Fibroblast of the aortic adventitia (primary cell): Measurements from ENCODE around the gene NPEPPS. TPM values are rescaled to one million over a fixed set of nuclear protein-coding genes. Genes with fewer than 3 reads are reported as not detected.

Source experiments
- DNase-seq: peaks from one replicate; pipeline ENCODE4 v3.0.0-alpha.2; 2010; ENCODE audit warnings: low read depth
- H3K4me3 ChIP-seq: 2 replicates; pipeline ENCODE4 v1.5.1; 2011; ENCODE audit warnings: low read depth, mild to moderate bottlenecking, control low read depth, low read length, moderate library complexity
- total RNA-seq: library from RNA; depleted of rRNA; stranded (reverse); fragments of >200 nt; gene quantifications from 2 replicates; pipeline ENCODE4 v1.2.3, GENCODE V29; 2012; ENCODE audit warnings: low replicate concordance
- TF ChIP-seq, protein P1 (sequence below): IDR thresholded peaks from 2 replicates; pipeline ENCODE4 v1.5.1; 2011; ENCODE audit warnings: mild to moderate bottlenecking, low read length, control low read depth, inconsistent platforms; ENCODE audit not compliant: insufficient read depth

The NPEPPS gene
- total RNA-seq, 1 donor, result 106 TPM

GRCh38 chr17:47641202-47641601, 110.3 kb downstream of the NPEPPS start:
- H3K4me3 ChIP-seq, result no peak overlapping the region
- TF ChIP-seq, protein P1, sequence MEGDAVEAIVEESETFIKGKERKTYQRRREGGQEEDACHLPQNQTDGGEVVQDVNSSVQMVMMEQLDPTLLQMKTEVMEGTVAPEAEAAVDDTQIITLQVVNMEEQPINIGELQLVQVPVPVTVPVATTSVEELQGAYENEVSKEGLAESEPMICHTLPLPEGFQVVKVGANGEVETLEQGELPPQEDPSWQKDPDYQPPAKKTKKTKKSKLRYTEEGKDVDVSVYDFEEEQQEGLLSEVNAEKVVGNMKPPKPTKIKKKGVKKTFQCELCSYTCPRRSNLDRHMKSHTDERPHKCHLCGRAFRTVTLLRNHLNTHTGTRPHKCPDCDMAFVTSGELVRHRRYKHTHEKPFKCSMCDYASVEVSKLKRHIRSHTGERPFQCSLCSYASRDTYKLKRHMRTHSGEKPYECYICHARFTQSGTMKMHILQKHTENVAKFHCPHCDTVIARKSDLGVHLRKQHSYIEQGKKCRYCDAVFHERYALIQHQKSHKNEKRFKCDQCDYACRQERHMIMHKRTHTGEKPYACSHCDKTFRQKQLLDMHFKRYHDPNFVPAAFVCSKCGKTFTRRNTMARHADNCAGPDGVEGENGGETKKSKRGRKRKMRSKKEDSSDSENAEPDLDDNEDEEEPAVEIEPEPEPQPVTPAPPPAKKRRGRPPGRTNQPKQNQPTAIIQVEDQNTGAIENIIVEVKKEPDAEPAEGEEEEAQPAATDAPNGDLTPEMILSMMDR, result no peak
- no peak for DNase-seq

DNA sequence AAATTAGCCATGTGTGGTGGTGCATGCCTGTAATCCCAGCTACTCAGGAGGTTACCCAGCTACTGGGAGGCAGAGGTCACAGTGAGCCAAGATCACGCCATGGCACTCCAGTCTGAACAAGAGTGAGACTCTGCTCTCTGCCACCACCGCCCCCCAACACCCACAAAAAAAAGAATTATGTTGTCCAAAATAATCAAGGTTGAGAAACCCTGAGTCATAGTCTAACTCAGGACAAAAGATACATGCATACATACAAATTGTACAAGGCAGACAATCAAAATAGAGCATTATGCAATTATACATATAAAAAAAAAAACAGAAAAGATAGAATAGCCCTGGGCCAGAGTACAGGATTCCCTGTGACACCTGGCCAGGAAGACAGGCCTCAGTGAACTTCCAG, 112.2 kb downstream of the NPEPPS start:
- DNase-seq, result no peak
- TF ChIP-seq, protein P1, result no peak
- no peak overlapping the region for H3K4me3 ChIP-seq

DNA sequence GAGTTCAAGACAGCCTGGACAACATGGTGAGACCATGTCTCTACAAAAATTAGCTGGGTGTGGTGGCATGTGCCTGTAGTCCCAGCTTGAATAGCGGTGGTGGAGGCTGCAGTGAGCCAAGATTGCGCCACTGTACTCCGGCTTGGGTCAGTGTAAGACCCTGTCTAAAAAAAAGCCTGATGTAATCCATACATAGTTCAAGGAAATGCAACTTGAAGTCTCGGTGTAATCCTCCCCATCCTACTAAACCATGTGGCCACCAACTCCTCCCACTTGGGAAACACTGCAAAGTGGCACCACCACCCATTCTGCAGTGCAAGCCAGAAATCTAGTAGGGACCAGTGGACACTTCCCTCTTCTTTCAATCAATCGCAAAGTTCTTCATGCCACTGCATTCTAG, 113.4 kb downstream of the NPEPPS start:
- H3K4me3 ChIP-seq, result no peak overlapping the region
- no peak for DNase-seq
- TF ChIP-seq, protein P1, result no peak

DNA sequence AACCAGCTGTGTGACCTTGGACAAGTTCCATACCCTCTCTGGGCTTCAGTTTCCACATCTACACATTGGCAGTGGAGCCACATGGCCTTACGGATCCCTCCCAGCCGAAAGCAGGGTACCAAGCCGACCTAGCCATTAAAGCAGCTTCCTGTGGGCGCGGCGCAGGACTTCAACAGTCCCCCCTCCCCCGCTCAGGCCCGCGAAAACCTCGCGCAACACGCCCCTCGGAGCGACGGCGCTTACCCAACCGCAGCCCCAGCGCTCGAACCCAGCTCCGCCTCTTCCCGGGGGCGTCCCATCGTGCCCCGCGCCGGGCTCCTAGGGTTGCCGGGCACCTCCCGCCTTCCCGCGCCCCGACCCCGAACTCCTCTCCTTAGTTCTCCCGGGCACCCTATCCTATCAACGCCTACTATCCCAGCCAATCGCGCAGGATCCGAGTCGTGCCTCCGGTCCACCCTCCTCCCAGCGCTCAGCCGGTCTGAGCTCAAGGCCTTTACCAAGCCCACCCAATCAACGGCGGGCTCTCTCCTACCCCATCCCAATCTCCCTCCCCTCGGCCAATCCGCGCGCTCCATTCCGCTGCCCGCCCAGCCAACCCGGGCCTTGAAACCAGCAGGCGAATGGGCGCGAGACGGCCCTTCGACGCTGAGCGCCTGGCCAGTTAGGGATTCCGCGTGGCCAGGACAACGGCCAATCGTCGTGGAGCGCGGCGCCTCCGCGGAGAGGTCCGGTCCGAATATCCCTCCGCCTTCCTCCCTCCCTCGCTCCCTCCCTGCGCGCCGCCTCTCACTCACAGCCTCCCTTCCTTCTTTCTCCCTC, 118.5 kb downstream of the NPEPPS start, which contains the start of gene KPNB1:
TSS of gene KPNB1 (plus strand) at position 767 of the 819 bp plus-strand sequence. CDS start 326 bp downstream, outside the sequence.
- peak; percentile 100 for DNase-seq
- TF ChIP-seq, protein P1, result no peak
- H3K4me3 ChIP-seq, result peak within 1 kb of the TSS; percentile 92

GRCh38 chr17:47649972-47650524, 119.1 kb downstream of the NPEPPS start:
- DNase-seq, result no peak
- TF ChIP-seq, protein P1, result no peak
- peak overlapping the region; percentile 79 for H3K4me3 ChIP-seq

GRCh38 chr17:47650525-47651522, 119.9 kb downstream of the NPEPPS start:
- DNase-seq, result peak; percentile 95
- H3K4me3 ChIP-seq, result peak overlapping the region; percentile 83
- TF ChIP-seq, protein P1, result no peak
